ENCODE results near the gene PTGER1.
A peak's percentile ranks its signal among the peaks of the same experiment; 100 is the strongest.

PTGER1 gene

DNA sequence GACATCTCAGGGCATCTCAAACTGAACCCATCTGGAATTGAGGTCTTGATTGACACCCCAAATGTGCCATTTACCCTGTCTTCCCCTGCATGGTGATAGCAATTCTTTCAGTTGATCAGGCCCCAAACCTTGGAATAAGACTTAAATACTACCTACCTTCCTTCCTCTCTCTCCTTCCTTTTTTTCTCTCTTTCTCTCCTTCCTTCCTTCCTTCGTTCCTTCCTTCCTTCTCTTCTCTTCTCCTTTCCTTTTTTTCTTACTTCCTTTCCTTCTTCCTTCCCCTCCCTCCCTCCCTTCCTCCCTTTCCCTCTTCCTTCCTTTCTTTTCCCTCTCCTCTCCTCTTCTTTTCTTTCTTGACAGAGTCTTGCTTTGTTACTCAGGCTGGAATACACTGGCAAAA, 28.1 kb upstream of the PTGER1 start:
- DNase-seq = no peak

DNA sequence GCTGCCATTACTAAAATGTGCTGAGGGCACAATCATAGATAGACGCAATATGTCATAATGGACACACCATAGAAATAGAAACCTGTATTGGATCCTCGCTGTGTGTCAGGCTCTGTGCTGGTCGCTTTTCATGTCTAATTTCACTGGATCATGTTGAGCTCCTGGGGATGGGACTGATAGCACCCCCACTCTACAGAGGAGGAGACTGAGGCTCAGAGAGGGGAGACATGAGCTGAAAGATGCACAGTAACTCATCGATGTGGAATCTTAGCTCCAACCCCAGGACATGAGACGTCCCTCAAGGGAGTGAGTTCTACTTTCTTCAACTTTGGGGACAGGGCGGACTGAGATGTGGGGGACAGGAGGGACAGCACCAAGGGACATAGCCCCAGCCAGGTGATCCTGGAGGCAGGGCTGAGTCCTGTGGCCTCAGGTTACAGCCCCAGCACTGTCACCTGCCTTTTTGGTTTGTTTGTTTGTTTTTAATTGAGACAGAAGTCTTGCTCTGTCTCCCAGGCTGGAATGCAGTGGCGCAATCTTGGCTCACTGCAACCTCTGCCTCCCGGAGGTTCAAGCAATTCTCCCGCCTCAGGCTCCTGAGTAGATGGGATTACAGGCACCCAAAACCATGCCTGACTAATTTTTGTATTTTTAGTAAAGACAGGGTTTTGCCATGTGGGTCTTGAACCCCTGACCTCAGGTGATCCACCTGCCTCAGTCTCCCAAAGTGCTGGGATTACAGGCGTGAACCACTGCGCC, 27.4 kb upstream of the PTGER1 start:
- no peak for DNase-seq

DNA sequence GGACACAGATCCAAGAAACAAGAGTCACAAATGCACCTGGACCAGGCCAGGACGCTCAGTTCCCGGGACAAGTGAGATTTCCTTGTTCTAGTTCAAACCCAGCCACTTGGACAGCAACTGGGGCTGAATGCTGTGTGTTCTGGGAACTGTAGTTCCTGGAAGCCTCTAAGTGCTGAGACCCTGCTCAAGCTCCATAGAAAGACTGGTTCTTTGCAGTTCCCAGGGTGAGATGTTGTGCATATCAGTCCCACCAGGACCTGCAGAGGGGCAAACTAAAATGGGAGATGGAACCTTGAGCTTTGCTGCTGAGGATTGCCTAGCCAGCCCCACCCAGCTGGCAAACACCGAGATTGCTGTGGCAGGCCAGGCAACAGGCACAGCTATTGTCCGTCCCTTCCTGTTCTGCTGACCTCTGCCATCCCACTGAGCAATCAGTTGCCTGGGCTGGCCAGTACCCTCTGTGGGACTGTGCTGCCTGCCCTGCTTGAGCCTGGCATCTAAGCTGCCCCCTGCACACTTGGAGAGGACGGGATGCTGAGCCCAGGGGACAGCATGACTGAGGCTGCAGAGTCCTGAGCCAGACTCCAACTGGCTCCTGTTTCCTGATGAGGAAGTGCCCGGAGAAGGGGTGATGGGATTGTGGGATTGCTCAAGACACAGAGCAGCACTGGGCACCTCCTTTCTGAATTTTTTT, 22.2 kb upstream of the PTGER1 start:
- peak; percentile 49 for DNase-seq

DNA sequence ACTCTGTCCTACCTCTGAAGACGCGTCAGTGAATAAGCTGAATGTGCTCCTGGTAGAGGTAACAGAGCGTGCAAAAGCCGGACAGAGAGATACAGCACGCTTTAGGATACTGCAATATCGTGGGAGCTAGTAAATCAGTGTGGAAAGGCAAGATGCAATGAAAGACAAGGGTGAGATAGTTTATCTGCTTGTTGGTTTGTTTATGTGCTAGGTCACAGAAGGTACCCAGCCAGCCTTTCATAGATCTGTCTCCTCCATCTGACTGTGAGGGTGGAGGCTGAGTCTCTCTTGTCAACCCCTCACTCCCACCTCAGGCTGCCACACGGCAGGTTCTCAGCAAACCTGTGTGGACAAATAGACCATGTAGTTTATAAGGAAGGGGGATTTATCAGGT, 21.7 kb upstream of the PTGER1 start:
- DNase-seq = no peak

DNA sequence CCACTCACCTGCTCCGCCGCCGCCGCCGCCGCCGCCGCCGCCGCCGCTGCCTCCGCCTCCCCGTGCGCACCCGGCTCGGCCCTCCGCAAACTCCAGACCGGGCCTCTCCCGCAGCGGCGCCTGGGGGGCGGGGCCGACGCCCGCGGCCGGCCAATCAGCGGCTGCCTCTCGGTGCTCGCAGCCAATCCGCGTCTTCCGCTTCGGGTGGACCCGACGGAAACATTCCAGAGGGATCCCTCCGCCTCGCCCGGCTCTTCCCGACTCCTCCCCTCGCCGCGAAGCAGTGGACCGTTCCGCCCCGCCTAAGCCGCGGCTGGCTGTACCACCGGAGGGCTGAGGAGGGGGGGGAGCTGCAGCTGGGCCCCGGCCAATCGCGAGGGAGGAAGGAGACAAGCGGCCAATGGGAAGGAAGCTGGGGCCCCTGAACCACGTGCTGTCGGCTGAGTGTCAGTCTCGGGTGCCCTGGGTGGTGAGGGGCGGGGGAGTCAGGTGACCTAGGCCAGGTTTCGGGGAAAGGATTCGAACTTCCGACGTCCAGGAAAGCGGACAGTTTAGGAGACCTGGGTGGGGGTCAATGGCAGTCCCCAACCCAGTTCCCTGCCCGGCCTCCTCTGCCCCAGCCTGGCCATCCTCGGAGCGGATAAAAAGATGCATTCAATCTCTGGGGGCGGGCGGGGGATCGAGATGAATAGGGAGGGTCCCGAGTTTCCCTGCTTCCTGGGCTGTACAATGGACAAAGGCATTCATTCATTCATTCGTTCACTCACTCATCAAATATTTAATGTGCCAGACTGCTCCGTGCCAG, 21.1 kb upstream of the PTGER1 start, which contains the start of gene GIPC1:
TSS of gene GIPC1 (minus strand) at position 99 of the 805 bp plus-strand sequence. CDS start 13,151 bp downstream, outside the sequence.
- DNase-seq = peak; percentile 93

DNA sequence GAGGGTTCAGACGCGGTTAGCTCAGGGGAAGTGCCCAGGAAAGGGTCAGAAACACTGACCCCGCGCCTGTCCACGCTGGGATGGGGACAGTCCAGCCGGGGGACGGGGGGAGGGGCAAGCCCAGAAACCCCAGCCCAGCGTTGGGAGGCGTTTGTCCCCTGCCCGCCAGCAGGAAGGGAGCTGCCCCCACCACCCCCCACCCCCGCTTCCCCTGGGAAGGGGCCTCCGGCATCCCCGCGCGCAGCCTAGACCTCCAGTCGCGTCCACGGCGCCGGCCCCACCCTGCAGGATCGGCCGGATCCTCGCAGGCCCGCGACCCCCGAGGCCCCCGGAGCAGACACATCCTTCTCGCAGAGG, 20.5 kb upstream of the PTGER1 start:
- DNase-seq = no peak

DNA sequence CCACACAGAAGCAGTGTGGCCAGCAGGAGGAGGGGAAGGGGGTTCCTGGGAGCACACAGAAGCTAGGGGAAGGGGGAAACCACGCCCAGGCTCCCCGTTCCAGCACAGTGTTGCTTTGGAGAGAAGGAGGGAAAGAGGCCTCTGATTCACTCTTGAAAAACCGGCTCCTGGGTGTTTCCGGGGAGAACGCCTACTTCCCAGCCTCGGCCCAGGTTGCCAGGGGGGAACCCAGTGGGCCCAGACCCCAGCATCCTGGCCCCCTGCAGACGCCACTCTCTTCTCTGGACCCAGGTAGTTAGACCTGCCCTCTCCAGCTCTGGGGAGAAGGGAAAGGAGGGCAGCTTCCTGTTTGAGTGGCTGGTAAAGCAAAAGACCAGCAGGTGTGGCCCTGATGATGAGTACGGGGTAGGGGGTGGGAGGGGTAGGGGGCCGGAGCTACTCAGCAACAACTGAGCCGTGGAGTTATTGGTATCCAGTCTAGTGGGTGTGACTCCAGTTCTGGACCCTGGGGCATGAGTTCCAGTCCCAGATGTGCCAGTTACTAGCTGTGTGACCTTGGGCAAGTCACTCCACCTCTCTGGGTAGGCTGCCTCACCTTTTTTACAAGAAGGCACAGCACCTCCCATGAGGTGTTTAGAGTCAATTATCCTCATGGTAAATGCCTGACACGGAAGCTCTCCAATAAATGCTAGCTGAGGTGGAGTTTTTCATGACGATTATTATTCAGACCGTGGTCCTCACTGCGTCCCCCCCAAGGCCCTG, 19.9 kb upstream of the PTGER1 start:
- peak; percentile 32 for DNase-seq

DNA sequence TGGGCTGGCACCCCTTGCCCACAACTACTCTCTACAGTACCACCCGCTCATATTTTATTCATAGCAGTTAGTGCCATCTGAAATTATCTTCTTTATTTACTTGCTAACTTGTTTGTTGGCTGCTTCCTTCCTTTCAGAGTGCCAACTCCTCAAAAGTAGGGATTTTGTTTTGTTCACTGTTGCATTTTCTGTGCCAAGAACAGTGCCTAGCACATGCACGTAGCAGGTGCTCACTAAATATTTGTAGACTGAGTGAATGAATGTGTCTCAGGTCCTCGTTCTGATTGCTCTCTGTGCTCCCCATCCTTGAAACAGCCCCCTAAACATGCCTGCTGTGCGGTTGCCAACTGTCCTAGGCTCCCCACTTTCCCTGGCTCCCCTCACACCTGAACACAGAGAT, 19.3 kb upstream of the PTGER1 start:
- no peak for DNase-seq

DNA sequence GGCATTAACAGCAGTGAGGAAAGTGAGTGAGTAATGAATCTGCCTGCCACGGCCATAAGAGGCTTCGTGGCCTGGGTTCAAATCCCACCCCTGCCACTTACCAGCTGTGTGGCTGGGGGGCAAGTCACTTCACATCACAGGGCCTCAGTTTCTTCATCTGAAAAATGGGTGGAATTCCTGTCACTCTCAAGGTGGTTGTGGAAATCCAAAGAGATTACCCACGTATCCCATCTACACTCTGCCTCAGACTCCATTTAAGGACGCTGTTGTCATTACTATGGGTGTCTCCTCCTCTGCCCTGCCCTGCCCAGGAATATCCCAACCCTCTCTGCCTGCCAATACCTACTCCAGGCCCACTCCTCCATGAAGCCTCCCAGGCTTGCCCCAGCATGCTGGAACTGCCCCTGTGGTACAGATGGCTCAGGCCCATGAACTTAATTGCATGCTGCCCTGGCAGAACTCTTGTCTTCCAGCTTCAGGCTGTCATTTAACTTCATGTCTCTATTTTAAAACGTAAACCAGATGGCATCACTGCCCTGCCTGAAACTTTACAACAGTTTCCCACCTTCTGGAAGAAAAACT, 17.7 kb upstream of the PTGER1 start:
- DNase-seq = no peak

DNA sequence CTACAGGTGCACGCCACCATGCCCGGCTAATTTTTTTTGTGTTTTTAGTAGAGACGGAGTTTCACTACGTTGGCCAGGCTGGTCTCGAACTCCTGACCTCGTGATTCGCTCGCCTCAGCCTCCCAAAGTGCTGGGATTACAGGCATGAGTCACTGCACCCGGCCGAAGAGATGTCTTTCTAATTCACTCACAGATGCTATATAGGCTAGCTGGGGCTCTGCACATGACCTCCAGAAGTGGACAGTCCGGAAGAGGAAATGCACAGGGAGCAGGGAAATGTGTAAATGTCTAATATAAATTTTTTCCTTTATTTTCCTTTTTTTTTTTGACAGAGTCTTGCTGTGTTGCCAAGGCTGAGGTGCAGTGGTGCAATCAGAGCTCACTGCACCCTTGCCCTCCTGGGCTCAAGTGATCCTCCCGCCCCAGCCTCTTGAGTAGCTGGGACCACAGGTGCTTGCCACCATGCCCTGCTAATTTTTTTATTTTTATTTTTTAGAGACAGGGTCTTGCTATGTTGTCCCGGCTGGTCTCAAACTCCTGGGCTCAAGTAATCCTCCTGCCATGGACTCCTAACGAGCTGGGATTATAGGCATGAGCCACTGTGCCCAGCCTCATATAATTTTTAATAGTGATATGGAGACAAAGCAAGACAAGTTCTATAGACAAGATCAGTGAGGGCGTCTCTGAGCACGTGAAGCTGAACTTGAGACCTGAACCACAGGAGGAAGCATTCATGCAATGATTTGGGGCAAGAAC, 12.4 kb upstream of the PTGER1 start:
- DNase-seq = no peak

DNA sequence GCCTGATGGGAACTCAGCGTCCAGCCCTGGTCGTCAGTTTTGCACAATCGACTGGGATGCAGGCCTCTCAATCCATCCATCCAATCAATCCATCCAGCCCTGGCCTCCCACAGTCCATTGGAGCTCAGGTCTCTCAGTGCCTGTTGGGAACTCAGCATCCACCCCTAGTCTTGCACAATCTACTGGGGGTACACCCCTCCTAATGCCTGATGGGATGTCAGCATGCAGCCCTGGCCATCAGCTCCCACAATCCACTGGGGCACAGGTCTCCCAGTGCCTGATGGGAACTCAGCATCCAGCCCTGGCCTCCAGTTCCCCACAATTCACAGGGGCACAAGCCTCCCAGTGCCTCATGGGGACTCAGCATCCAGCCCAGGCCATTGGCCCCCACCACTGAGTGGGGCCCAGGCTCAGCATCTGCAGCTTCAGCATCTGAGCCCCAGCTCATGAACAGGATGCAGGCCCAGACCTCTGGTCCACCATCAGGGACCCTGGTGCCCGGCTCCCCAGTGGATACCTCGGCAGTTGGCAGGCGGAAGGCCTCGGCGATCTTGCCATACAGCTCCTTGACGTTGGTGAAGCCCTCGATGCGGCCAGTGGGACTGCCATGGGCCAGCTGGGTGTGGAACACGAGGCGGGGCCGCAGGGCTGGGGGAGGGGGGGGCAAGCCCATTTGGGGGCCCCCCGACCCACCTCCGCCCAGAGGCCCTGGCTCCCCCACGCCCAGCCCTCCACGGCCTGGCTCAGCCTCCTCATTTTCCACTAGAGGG, 7.2 kb upstream of the PTGER1 start:
- no peak for DNase-seq

DNA sequence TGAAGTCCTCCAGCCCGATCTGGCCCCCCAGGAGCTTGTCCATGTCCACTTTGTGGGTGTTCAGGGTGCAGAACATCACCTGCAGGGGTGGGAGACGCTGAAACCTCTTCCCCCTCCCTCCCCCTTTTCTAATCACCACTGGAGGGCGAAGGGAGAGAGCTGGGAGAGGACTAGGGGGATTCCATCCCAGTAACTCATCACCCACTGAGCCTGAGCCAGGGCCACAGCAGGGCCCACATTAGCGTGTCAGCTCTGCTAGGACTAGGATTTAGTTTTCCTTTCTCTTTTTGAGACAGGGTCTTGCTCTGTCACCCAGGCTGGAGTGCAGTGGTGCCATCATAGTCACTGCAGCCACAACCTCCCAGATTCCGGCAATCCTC, 5.5 kb upstream of the PTGER1 start:
- DNase-seq = no peak

DNA sequence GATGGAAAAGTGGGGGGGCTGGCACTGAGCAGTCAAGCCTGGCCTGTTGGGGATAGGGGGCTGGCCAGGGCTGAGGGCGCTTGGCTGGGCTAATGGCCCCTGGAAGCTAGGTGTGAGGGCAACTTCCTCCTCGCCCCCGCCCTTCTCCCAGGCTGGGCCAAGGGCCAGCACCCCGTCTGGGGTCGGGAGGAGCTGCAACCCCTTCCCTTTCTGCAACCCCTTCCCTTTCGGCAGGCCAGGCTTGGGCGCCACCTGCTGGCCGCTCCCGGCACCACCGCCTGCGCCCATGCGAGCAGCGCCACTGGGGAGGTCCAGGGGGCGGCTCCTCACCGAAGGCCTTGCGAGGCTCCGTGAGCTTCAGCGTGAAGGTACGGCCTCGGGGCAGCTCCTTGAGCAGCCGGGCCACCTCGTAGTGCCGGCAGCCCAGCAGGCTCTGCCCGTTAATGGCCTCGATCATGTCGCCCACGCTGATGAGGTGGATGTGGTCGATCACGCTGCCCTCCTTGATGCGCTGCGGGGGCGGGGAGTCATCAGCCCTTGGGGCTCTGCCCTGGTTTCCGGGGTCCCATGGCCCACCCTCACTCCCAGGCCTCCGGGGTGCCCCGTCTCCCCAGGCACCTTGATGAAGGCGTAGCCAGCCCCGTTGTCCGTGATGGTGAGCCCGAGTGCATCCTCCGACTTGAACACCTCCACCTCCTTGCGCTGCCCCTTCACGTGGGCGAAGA, 5.0 kb upstream of the PTGER1 start:
- peak; percentile 78 for DNase-seq

DNA sequence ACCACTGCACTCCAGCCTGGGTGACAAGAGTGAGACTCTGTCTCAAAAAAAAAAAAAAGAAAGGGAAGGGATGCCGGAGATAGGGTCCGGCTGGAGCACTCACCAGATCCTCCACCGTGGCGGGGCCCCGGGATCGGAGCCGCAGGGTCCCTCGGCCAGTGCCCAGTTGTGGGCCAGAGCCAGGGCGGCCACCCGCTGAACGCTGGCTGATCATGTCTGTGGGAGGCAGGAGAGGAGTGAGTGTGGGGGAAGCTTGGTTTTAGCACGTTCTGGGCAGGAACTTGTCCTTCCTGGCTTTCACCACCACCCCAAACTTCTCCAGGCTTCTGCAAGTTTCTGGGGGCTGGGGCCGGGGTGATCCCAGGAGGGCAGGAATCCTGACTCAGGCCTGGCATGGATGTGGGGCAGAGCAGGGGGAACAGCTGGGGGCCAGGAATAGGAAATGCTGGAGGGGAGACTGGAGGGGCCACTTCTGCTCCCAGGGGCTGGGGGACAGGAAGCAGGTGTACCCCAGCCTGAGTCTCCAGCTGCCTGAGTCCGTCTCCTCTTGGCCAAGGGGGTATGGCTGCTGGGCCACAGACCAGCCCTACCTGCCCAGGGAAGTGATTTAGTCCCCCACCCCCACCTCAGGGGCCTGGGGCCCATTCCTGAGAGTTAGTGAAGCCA, 4.3 kb upstream of the PTGER1 start:
- peak; percentile 40 for DNase-seq

DNA sequence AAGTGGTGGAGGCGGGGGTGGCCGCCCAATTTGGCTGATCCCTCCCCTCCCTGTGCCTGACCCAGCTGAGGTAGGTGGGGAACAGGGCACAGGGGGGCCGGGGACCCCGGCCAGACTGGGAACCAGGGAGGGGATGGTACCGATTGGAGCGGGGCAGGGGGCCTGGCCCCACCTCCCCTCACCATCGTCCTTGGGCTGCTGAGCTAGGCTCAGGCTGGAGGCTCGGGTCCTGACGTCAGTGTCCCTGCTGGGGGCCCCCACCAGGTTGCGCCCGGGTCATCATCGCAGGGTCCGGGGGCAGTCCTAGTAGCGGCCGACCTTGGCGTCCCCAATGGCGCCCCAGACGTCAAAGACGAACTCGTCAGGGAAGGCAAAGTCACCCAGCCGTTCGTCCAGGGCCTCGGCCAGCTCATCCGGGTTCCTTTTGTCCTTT, 3.0 kb upstream of the PTGER1 start:
- no peak for DNase-seq

DNA sequence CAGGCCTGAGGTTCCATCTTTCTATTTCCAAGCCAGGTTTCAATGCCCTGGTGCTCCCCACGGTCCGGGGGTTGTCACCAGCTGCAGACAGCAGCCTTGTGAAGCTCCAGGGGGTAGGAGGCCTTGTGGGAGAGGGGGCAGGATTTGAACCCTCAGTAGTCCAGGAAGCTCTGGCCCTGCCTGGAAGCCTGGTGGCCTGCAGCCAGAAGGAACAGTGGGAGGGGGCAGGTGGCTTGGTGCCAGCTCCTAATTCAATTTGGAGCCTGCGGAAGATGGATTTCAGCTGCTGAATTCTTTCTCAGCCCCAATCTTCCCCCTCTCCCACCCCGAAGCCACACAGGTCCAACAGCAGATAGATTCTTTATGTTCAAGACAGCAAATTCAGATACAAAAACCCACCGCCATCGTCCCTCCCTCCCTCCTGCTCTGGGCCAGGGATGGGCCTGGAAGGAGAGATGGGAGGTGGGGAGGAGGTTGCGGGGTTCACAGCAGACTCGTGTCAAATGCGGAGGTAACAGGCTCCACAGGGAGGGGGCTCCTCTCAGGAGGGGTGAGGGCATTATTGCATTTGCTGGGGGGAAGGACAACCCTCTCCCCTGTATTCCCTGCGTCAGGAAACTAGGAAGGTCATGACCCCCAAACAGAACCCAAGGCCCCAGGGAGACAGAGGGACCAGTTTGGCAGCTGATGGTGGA, 2.4 kb upstream of the PTGER1 start:
- DNase-seq = peak; percentile 66

DNA sequence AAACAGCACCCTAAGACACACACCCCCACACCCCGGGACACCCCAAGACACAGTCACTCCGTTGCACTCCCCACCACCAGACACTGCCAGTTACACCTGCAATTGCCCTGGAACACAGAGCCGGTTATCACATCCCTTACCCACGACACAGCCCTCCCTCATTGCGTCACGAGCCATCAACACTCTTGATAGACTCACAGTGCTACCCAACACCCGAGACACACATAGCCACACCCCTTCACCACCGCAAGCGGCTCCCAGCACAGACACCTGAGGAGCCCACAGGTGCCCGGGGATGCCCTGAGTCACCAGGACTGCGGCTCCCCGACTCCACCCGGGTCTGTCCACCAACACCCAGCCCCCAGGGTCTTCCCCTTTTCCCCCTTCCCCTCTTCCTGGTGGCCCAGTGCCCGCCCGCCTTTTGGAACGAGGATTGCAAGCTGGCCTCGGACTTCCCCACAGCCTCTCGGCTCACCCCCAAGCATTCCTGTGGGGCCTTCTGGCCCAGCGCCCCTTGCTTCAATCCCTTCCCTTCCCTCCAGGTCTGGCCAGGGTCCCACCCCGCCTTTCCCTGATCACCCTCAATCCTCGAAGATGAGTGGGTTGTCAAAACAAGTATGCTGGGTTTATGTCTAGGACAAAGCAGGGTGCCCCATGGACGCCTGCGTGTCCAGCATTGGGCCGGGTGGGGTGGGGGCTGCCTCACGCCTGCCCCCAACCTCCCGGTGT, 1.7 kb upstream of the PTGER1 start:
- DNase-seq = peak; percentile 62

DNA sequence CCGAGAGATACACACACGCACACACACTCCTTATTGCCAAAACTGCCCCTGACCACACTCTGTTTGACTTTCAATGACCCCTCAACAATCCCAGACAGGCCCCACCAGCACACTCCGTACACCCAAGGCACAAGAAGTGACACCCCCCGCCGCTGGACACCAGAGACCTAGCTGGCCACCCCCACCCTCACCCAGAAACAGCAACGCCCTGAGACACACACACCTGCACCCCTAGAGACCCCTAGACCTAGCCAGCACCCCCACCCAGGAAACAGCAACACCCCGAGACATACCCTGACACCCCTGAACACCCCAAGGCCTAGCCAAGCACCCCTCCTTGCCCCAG, 1.1 kb upstream of the PTGER1 start:
- DNase-seq = no peak
